ENCODE data around the gene C17orf78.
"Not testable (repeated sequence)": the region's sequence is repeated elsewhere in the genome, so short reads cannot be mapped to it uniquely, and the experiment has no call there.

C17orf78 gene

GRCh38 chr17:37384560-37385149 lies 8.9 kb downstream of the C17orf78 start:
- intact Hi-C loops (cut with DNase I) = no loop called here

GRCh38 chr17:37385474-37385990 lies 9.7 kb downstream of the C17orf78 start:
- intact Hi-C loops (cut with DNase I) = no loop called here
- no peak for DNase-seq

More at GRCh38 chr17:37384560-37385149, 8.9 kb downstream of the C17orf78 start:
- DNase-seq = no peak

GRCh38 chr17:37386462-37386861 lies 10.7 kb downstream of the C17orf78 start:
- intact Hi-C loops (cut with DNase I) = no loop called here
- DNase-seq = no peak

- intact Hi-C loops (cut with DNase I) = no loop called here
- no peak for DNase-seq
Observed at GRCh38 chr17:37388266-37388665, 12.5 kb downstream of the C17orf78 start.

GRCh38 chr17:37389160-37389559 lies 13.4 kb downstream of the C17orf78 start:
- intact Hi-C loops (cut with DNase I) = no loop called here
- DNase-seq = no peak

GRCh38 chr17:37391146-37391545 lies 15.4 kb downstream of the C17orf78 start:
- DNase-seq = no peak
- intact Hi-C loops (cut with DNase I) = no loop called here

- intact Hi-C loops (cut with DNase I) = no loop called here
- DNase-seq = no peak
Observed at GRCh38 chr17:37392024-37392590, 16.3 kb downstream of the C17orf78 start.

- intact Hi-C loops (cut with DNase I) = no loop called here
- DNase-seq = no peak
Observed at GRCh38 chr17:37393352-37393751, 17.6 kb downstream of the C17orf78 start.

- DNase-seq = no peak
- intact Hi-C loops (cut with DNase I) = no loop called here
Observed at GRCh38 chr17:37399265-37399803, 23.5 kb downstream of the C17orf78 start.

GRCh38 chr17:37400505-37400904 lies 24.7 kb downstream of the C17orf78 start:
- intact Hi-C loops (cut with DNase I) = no loop called here
- DNase-seq = no peak

- intact Hi-C loops (cut with DNase I) = loop anchor here (5.0 kb wide), 1 partner anchor 48 kb away; no protein-coding TSS in a partner anchor
- DNase-seq = not testable (repeated sequence)
Observed at GRCh38 chr17:37405522-37405921, 29.7 kb downstream of the C17orf78 start.

GRCh38 chr17:37405955-37406634 lies 30.3 kb downstream of the C17orf78 start:
- no peak for DNase-seq
- intact Hi-C loops (cut with DNase I) = loop anchor here (2.0 to 5.0 kb wide), 2 partner anchors 49 to 83 kb away; partner anchors contain the start of gene DUSP14

- DNase-seq = peak; percentile 49 to 95 (median 61)
- intact Hi-C loops (cut with DNase I) = loop anchor here (2.0 to 5.0 kb wide), 2 partner anchors 50 to 82 kb away; partner anchors contain the start of gene DUSP14
Observed at GRCh38 chr17:37406635-37407461, 31.1 kb downstream of the C17orf78 start, which contains the start of the genes ACACA and TADA2A. Gene ACACA (minus strand): TSS chr17:37406836. CDS start chr17:37406299, 537 bp downstream. Gene TADA2A (plus strand): TSS chr17:37406886. CDS start chr17:37411366, 4,480 bp downstream.

GRCh38 chr17:37408145-37408479 lies 32.3 kb downstream of the C17orf78 start:
- intact Hi-C loops (cut with DNase I) = loop anchor here (5.0 kb wide), 1 partner anchor 51 kb away; no protein-coding TSS in a partner anchor
- not testable (repeated sequence) for DNase-seq

GRCh38 chr17:37410357-37410756 lies 34.6 kb downstream of the C17orf78 start:
- intact Hi-C loops (cut with DNase I) = no loop called here
- DNase-seq = no peak

GRCh38 chr17:37413875-37414519 lies 38.2 kb downstream of the C17orf78 start:
- intact Hi-C loops (cut with DNase I) = no loop called here
- DNase-seq = peak in 1 of 10 donors; percentile 0

- no peak for DNase-seq
- intact Hi-C loops (cut with DNase I) = no loop called here
Observed at GRCh38 chr17:37417852-37418251, 42.1 kb downstream of the C17orf78 start.

GRCh38 chr17:37422971-37423625 lies 47.3 kb downstream of the C17orf78 start:
- no peak for DNase-seq
- intact Hi-C loops (cut with DNase I) = no loop called here

- no peak for DNase-seq
- intact Hi-C loops (cut with DNase I) = no loop called here
Observed at GRCh38 chr17:37425268-37425667, 49.5 kb downstream of the C17orf78 start.
